Esophagus squamous epithelium (tissue), 5 donors: ENCODE measurements around the gene IKBKE. TPM values are rescaled to one million over a fixed set of nuclear protein-coding genes. Genes with fewer than 3 reads are reported as not detected.
A peak's percentile ranks its signal among the peaks of the same experiment; 100 is the strongest.

ENCODE experiments used
- DNase-seq: peaks from one replicate; lab custom pipeline; 2025; lab: John Stamatoyannopoulos, UW
- H3K27ac ChIP-seq, 4 donors: fragments of 200-600 bp; sonication (generic); one replicate each; pipeline ENCODE4 v1.5.1; 2016 to 2019; ENCODE audit warnings: mild to moderate bottlenecking in 1 of 4
- H3K27me3 ChIP-seq, 4 donors: fragments of 200-600 bp; sonication (generic); 1 replicate in 3 of 4; 2 replicates in 1 of 4; pipeline versions ENCODE4 v1.5.1 to v1.6.0; 2017 to 2021; ENCODE audit warnings: antibody characterized with exemption in 1 of 4
- H3K36me3 ChIP-seq, 3 donors: fragments of 200-600 bp; sonication (generic); one replicate each; pipeline ENCODE4 v1.5.1; 2016 to 2019
- H3K4me1 ChIP-seq, 3 donors: fragments of 200-600 bp; sonication (generic); one replicate each; pipeline ENCODE4 v1.5.1; 2017 to 2019
- H3K4me3 ChIP-seq, 4 donors: fragments of 200-600 bp; sonication (generic); 1 replicate in 3 of 4; 2 replicates in 1 of 4; pipeline ENCODE4 v1.5.1; 2016 to 2019; ENCODE audit warnings: mild to moderate bottlenecking in 2 of 4, moderate library complexity in 1 of 4
- H3K9me3 ChIP-seq, 3 donors: fragments of 200-600 bp; sonication (generic); one replicate each; pipeline ENCODE4 v1.5.1; 2016 to 2019
- POLR2A ChIP-seq, 4 donors: fragments of 450-650 bp; IDR thresholded peaks; one replicate each; pipeline ENCODE4 v1.6.1; 2017; ENCODE audit warnings: antibody characterized with exemption in 4 of 4, mild to moderate bottlenecking in 4 of 4, moderate library complexity in 3 of 4
- WGBS, 2 donors: methylation state at CpG; one replicate each; pipeline ENCODE4 v1.1.5; 2018; 5-methylcytosine and 5-hydroxymethylcytosine counted together
- intact Hi-C: fragments of 100-400 bp; cut with DNase I; formaldehyde crosslinking; loops from one replicate; pipeline ENCODE4 v1.15.0; 2022
- total RNA-seq, 4 donors: library from RNA; depleted of rRNA; stranded (reverse); fragments of >200 nt; gene quantifications; one replicate each; pipeline ENCODE4 v1.1.0, GENCODE V29; 2016
- TF ChIP-seq, protein P1 (sequence below), 6 experiments: fragments of 450-650 bp in 4 of 6; fragments of 200-600 bp in 2 of 6; sonication (generic) in 2 of 6; IDR thresholded peaks; one replicate each; pipeline ENCODE4 v1.5.1; 2016 to 2019; ENCODE audit warnings: antibody characterized with exemption in 6 of 6, mild to moderate bottlenecking in 4 of 6, moderate library complexity in 4 of 6
- donor health status: DM: yes; HTN: yes; CAD: no.

Gene IKBKE
- total RNA-seq, 4 donors from 2014 or later: 12.6 to 23.7 (median 18.1) TPM

DNA sequence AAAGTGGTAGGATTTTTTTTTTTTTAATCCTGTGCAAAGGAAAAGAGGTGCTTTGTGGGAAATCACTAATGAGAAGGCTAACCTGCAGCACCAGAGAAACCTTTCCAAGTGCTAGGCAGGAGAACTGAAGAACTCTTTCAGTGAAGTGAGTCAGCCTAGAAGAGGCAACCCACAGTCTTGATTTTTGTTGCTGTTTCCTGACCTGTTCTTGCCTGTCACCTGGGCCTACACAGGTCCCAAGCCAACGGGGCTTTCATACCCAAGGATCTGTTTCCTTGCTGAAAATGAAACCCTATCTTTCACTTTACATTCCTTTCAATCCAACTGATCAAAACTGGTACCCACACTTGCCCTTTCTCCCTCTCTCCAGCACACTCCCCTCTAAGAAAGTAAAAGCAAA, 7.1 kb upstream of the IKBKE start:
- peak overlapping the region; percentile 12 to 26 (median 18) for H3K27ac ChIP-seq
- H3K4me1 ChIP-seq: peaks cover 9 to 54% (median 26%) of the 10 kb centered on the region in 3 donors
- H3K4me3 ChIP-seq: no peak overlapping the region
- 22 to 40% methylated on average over 1 of the region's 1 CpG for WGBS, 2 donors
- intact Hi-C loops: no loop called here
- no peak for DNase-seq
- H3K36me3 ChIP-seq: peaks cover 0 to 33% (median 0%) of the 10 kb centered on the region in 3 donors
- H3K9me3 ChIP-seq: no peaks in the 10 kb centered on the region
- no peaks in the 10 kb centered on the region for H3K27me3 ChIP-seq
- no peak for TF ChIP-seq POLR2A (IDR thresholded peaks at IDR 0.05)
- TF ChIP-seq, protein P1, sequence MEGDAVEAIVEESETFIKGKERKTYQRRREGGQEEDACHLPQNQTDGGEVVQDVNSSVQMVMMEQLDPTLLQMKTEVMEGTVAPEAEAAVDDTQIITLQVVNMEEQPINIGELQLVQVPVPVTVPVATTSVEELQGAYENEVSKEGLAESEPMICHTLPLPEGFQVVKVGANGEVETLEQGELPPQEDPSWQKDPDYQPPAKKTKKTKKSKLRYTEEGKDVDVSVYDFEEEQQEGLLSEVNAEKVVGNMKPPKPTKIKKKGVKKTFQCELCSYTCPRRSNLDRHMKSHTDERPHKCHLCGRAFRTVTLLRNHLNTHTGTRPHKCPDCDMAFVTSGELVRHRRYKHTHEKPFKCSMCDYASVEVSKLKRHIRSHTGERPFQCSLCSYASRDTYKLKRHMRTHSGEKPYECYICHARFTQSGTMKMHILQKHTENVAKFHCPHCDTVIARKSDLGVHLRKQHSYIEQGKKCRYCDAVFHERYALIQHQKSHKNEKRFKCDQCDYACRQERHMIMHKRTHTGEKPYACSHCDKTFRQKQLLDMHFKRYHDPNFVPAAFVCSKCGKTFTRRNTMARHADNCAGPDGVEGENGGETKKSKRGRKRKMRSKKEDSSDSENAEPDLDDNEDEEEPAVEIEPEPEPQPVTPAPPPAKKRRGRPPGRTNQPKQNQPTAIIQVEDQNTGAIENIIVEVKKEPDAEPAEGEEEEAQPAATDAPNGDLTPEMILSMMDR (IDR thresholded peaks at IDR 0.05): no peak

DNA sequence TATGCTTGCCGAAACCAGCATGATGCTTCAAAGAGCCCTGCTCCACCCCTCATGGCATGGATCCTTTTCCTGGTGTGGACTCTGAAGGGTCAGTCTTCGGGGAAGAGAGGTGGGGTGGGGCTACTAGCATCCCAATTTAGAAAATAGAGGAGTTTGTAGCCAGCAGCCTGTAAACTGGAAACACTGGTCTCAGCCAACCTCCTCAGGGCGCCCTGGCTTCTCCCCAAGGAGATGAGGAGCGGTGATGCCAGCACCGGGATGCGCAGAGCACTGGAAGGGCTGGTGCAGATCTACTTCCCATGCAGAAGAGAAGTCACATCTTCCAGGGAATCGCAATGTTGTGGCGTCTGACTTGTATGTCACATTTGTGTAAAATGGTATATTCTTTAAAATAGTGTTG, 6.4 kb upstream of the IKBKE start:
- TF ChIP-seq, protein P1 (IDR thresholded peaks at IDR 0.05): no peak
- no peak for TF ChIP-seq POLR2A (IDR thresholded peaks at IDR 0.05)
- no peaks in the 10 kb centered on the region for H3K9me3 ChIP-seq
- no peak for DNase-seq
- no peak overlapping the region for H3K4me3 ChIP-seq
- peaks cover 0 to 25% (median 0%) of the 10 kb centered on the region in 3 donors for H3K36me3 ChIP-seq
- peaks cover 12 to 60% (median 26%) of the 10 kb centered on the region in 3 donors for H3K4me1 ChIP-seq
- H3K27me3 ChIP-seq: no peaks in the 10 kb centered on the region
- 47 to 73% methylated on average over 4 to 8 of the region's 8 CpGs for WGBS, 2 donors
- peak overlapping the region in 3 of 4 donors; percentile 15 to 26 (median 21) for H3K27ac ChIP-seq
- intact Hi-C loops: no loop called here

DNA sequence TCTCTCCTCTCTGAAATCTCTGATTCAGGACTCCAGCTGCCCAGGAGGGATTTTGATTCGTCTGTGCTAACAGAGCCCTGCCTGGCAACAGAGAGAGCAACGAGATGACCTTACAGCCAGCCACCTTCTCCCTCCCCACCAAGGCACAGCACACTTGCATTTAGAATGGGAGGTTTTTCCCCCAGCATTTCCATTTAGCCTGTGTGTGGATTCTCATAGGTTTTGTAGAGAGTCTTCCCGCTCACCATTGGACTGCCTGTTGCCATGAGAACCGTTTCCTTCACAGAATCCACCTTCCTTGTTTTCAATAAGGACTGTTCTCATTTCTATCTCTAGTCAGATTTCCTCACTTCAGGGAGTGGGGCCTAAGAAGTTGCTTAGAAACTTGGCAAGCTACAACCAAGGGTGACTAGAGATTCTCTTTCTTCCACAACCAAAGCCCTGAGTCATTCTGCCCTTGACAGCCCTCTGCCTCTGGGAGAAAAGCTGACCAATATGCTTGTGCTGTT, 5.8 kb upstream of the IKBKE start:
- DNase-seq: no peak
- H3K27ac ChIP-seq: peak overlapping the region in 3 of 4 donors; percentile 21 to 45 (median 41)
- no peak for TF ChIP-seq POLR2A (IDR thresholded peaks at IDR 0.05)
- TF ChIP-seq, protein P1 (IDR thresholded peaks at IDR 0.05): no peak
- intact Hi-C loops: no loop called here
- H3K27me3 ChIP-seq: no peaks in the 10 kb centered on the region
- WGBS, 2 donors: 73 to 75% methylated on average over 3 to 4 of the region's 4 CpGs
- H3K4me3 ChIP-seq: no peak overlapping the region
- H3K36me3 ChIP-seq: peaks cover 0 to 19% (median 0%) of the 10 kb centered on the region in 3 donors
- H3K4me1 ChIP-seq: peaks cover 18 to 66% (median 31%) of the 10 kb centered on the region in 3 donors
- no peaks in the 10 kb centered on the region for H3K9me3 ChIP-seq

DNA sequence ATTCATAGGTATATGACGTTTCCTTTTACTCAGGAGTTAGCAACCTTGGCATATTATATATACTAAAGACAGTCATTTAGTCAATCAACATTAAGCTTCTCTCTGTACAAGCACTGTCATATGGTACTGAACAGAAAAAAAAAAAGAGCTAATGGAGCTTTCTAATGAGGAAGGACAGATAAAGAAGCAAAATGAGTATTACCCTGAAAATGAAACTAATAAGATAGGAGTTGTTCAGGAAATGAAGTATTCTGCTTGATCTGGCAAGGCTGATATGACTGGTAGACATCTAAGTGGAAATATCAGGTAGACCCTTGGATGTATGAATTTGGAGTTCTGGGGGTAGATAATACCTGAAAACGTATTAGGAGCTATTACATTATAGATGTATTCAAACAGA, 4.3 kb upstream of the IKBKE start:
- no peak for TF ChIP-seq POLR2A (IDR thresholded peaks at IDR 0.05)
- TF ChIP-seq, protein P1 (IDR thresholded peaks at IDR 0.05): no peak
- Histone ChIP-seq H3K4me3 (no peak overlapping the region), H3K27me3 (no peaks in the 10 kb centered on the region), H3K27ac (no peak overlapping the region), H3K9me3 (no peaks in the 10 kb centered on the region), H3K36me3 (peaks cover 0 to 8% (median 0%) of the 10 kb centered on the region in 3 donors), H3K4me1 (peaks cover 32 to 80% (median 41%) of the 10 kb centered on the region in 3 donors)
- intact Hi-C loops: no loop called here
- DNase-seq: no peak
- 62 to 72% methylated on average over 2 of the region's 2 CpGs for WGBS, 2 donors

DNA sequence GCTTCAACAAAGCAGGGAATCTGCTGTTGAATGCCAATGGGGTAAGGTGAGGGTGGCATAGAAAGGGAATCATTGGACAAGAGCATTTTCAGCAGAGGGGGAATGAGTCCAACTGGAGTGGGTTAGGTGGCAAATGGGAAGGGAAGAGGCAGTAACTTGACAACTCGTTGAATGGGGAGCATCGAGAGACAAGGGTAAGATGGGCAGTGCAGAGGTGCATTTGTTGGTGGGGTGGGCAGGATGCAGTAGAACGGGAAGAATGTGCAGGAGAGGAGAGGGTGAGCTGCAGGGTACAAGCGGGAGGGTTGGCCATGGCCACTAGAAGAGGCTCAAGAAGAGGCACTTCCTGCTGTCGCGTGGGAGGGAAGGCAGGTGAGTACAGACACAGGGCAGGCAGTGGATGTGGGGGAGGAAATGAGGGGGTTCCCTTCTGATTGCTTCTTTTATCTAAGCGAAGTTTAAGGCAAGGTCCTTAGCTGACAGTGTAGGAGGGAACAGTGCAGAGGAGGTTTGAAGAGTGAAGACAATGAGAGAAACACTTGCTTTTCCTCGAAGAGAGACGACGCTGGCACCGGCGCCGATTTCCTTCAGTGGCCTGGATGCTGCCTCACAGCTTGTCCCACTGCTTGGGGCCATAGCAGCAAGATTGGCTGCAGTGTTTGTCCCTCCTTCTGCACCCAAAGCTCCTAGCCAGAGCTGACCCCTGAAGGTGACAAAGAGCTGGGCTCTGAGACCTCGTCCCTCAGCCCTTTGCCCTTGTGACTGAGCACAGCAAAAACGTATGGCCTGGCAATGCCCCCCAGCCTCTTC, 3.2 kb upstream of the IKBKE start:
- intact Hi-C loops: no loop called here

More for the DNA sequence above, 3.2 kb upstream of the IKBKE start:
- no peak overlapping the region for H3K4me3 ChIP-seq
- H3K9me3 ChIP-seq: no peaks in the 10 kb centered on the region
- H3K27me3 ChIP-seq: no peaks in the 10 kb centered on the region
- TF ChIP-seq, protein P1 (IDR thresholded peaks at IDR 0.05): no peak
- no peak for TF ChIP-seq POLR2A (IDR thresholded peaks at IDR 0.05)
- no peaks in the 10 kb centered on the region for H3K36me3 ChIP-seq
- 63 to 68% methylated on average over 13 to 15 of the region's 15 CpGs for WGBS, 2 donors
- DNase-seq: no peak
- peaks cover 38 to 86% (median 52%) of the 10 kb centered on the region in 3 donors for H3K4me1 ChIP-seq
- no peak overlapping the region for H3K27ac ChIP-seq
